ENCODE measurements around the gene LHB.

GRCh38 chr19:48991873-48992580 lies 24.9 kb downstream of the LHB start:
- TF ChIP-seq CTCF (IDR thresholded peaks at IDR 0.05; ENCODE audit: insufficient read depth, low read depth, low read length) = no peak
- no peak for TF ChIP-seq EZH2 (IDR thresholded peaks at IDR 0.05; ENCODE audit: insufficient read depth, low read length)

Data from astrocyte (in vitro differentiated cells and primary cell).